ENCODE results near the gene GRID2. TPM values are rescaled to one million over a fixed set of nuclear protein-coding genes. Genes with fewer than 3 reads are reported as not detected.

Gene GRID2
- total and polyA plus RNA-seq, 2 of the 4 experiments (the other 2 are of a cell fraction) = under 0.01 TPM; not detected in 1

DNA sequence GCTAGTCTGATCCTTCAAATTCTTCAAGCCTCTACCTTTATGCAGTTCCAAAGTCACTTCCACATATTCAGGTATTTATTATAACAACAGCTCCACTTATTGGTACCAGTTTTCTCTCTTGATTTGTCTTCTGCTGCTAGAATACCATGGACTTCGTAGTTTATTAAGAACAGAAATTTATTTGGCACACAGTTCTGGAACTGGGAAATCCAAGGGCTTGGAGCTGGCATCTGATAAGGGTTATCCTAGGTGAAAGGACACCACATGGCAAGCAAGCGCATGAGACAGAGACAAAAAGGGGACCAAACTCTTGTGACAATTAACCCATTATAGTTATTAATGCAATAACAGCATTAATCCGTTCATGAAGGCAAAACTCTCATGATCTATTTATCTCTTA is 924.3 kb downstream of the GRID2 start:
- Histone ChIP-seq H2BK120ac (ENCODE audit: low read depth, low read length) (no peak overlapping the region), H3K27ac (ENCODE audit: insufficient read depth, low read length) (no peak overlapping the region), H3K79me1 (ENCODE audit: low read depth in 1 of 2, low read length in 2 of 2) (no peaks in the 10 kb centered on the region), H2AK5ac (ENCODE audit: low read depth, low read length) (no peak overlapping the region), H3K14ac (replicated peaks; ENCODE audit: low read depth, low read length) (no peak overlapping the region), H2BK15ac (ENCODE audit: low read depth, low read length) (no peak overlapping the region), H3K4me2 (ENCODE audit: low read depth, low read length) (no peak overlapping the region), H3K4me3 (ENCODE audit: insufficient read depth, low read depth, low read length) (no peak overlapping the region), H3K36me3 (ENCODE audit: control insufficient read depth, insufficient read depth, low read length) (no peaks in the 10 kb centered on the region), H3K27me3 (ENCODE audit: control insufficient read depth, insufficient read depth, low read length) (no peaks in the 10 kb centered on the region), H3K23ac (ENCODE audit: low read depth, low read length) (no peak overlapping the region), H2BK20ac (ENCODE audit: low read depth, low read length) (no peak overlapping the region), H3K56ac (ENCODE audit: extremely low read depth, insufficient read depth, low read length) (no peak overlapping the region), H4K91ac (ENCODE audit: insufficient read depth, low read depth, low read length) (no peak overlapping the region), H3K9me3 (ENCODE audit: control insufficient read depth, insufficient read depth, low read length) (no peaks in the 10 kb centered on the region), H2AK9ac (replicated peaks; ENCODE audit: low read depth, low read length, poor library complexity) (no peak overlapping the region), H3K4me1 (ENCODE audit: control insufficient read depth, insufficient read depth, low read length) (no peaks in the 10 kb centered on the region), H3K4ac (ENCODE audit: low read depth, low read length) (no peak overlapping the region), H4K20me1 (ENCODE audit: insufficient read depth, low read length) (no peaks in the 10 kb centered on the region), H3K9me1 (ENCODE audit: insufficient read depth, low read length) (no peaks in the 10 kb centered on the region), H3K9ac (ENCODE audit: low read depth, low read length) (no peak overlapping the region), H2AFZ (replicated peaks; ENCODE audit: low read length, poor library complexity) (no peak overlapping the region), H2BK5ac (ENCODE audit: low read depth, low read length, poor library complexity, severe bottlenecking) (no peak overlapping the region), H4K8ac (ENCODE audit: low read depth in 2 of 2, low read length in 2 of 2) (no peak overlapping the region), H3K18ac (ENCODE audit: low read depth, low read length) (no peak overlapping the region), H4K5ac (ENCODE audit: low read depth, low read length) (no peak overlapping the region)
- DNase-seq = no peak
- BruUV-seq (replicated peaks) = no TSS peak
- POLR2A ChIA-PET (ENCODE audit: unreplicated experiment) = no interaction called here
- in situ Hi-C loops (cut with MboI; ENCODE audit: low sequenced_read_pairs) = no loop called here
- no peak for ATAC-seq (ENCODE audit: low read depth)
- intact Hi-C loops (cut with micrococcal nuclease) = no loop called here
- TF ChIP-seq FOS (IDR thresholded peaks at IDR 0.05; ENCODE audit: low read depth, low read length) (no peak), CHD1 (IDR thresholded peaks at IDR 0.05; ENCODE audit: low read depth, low read length) (no peak), NFE2L2 (IDR thresholded peaks at IDR 0.05; ENCODE audit: low read depth, low read length) (no peak), RFX5 (IDR thresholded peaks at IDR 0.05; ENCODE audit: low read depth, low read length) (no peak), CEBPB (IDR thresholded peaks at IDR 0.05; ENCODE audit: low read depth, low read length) (no peak), POLR2A (IDR thresholded peaks at IDR 0.05; ENCODE audit: low read depth, low read length) (no peak), BHLHE40 (IDR thresholded peaks at IDR 0.05; ENCODE audit: low read depth, low read length) (no peak), MXI1 (IDR thresholded peaks at IDR 0.05; ENCODE audit: borderline replicate concordance, low read depth, low read length) (no peak), MAZ (IDR thresholded peaks at IDR 0.05; ENCODE audit: borderline replicate concordance, low read depth, low read length) (no peak), USF2 (IDR thresholded peaks at IDR 0.05; ENCODE audit: low read depth, low read length) (no peak), RCOR1 (IDR thresholded peaks at IDR 0.05; ENCODE audit: insufficient replicate concordance, low read length) (no peak), MAFK (IDR thresholded peaks at IDR 0.05; ENCODE audit: low read depth, low read length) (no peak), ELK1 (IDR thresholded peaks at IDR 0.05; ENCODE audit: borderline replicate concordance, low read depth, low read length) (no peak)
- TF ChIP-seq, protein P1, sequence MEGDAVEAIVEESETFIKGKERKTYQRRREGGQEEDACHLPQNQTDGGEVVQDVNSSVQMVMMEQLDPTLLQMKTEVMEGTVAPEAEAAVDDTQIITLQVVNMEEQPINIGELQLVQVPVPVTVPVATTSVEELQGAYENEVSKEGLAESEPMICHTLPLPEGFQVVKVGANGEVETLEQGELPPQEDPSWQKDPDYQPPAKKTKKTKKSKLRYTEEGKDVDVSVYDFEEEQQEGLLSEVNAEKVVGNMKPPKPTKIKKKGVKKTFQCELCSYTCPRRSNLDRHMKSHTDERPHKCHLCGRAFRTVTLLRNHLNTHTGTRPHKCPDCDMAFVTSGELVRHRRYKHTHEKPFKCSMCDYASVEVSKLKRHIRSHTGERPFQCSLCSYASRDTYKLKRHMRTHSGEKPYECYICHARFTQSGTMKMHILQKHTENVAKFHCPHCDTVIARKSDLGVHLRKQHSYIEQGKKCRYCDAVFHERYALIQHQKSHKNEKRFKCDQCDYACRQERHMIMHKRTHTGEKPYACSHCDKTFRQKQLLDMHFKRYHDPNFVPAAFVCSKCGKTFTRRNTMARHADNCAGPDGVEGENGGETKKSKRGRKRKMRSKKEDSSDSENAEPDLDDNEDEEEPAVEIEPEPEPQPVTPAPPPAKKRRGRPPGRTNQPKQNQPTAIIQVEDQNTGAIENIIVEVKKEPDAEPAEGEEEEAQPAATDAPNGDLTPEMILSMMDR (conservative IDR thresholded peaks at IDR 0.05; ENCODE audit: low read depth, low read length) = no peak
- CTCF ChIA-PET = no interaction called here
- dilution Hi-C loops (cut with HindIII; ENCODE audit: low sequenced_read_pairs, unreplicated experiment) = no loop called here
- no CpG with 5 or more reads among the region's 3 CpGs for WGBS, 2 experiments (ENCODE audit: extremely low coverage in 2 of 2, insufficient read length in 1 of 2)
